PC-3 (cell line): ENCODE results near the gene PDPN. TPM values are rescaled to one million over a fixed set of nuclear protein-coding genes. Genes with fewer than 3 reads are reported as not detected.

ENCODE experiments used
- ATAC-seq: fragments of 200-7000 bp; cut with Tn5 transposase; 2 replicates; pipeline ENCODE4 v1.9.1; 2020; ENCODE audit warnings: mild to moderate bottlenecking, moderate library complexity
- BruUV-seq: library from RNA; stranded (reverse); fragments of 400-500 nt; replicated peaks from 2 replicates; lab custom pipeline; 2021; lab: Mats Ljungman, UMichigan
- CTCF ChIA-PET: fragments of 300-600 bp; sonication (Branson Sonifier 250); formaldehyde crosslinking; loops from one replicate; lab custom pipeline; 2022; ENCODE audit warnings: antibody characterized with exemption; lab: Charles Lee
- POLR2A ChIA-PET: fragments of 300-600 bp; sonication (Branson Sonifier 250); formaldehyde crosslinking; loops from one replicate; lab custom pipeline; 2022; ENCODE audit warnings: antibody characterized with exemption; ENCODE audit not compliant: unreplicated experiment; lab: Charles Lee
- DNase-seq: peaks from one replicate; pipeline ENCODE4 v3.0.0-alpha.2; 2015
- H2AFZ ChIP-seq: fragments of 300-600 bp; sonication (generic); 2 replicates; pipeline ENCODE4 v1.6.0; 2016; ENCODE audit warnings: antibody characterized with exemption, low read length
- H3F3A ChIP-seq: fragments of 300-600 bp; sonication (generic); one replicate; pipeline ENCODE4 v1.6.0; 2017; ENCODE audit warnings: antibody characterized with exemption, low read length, control low read depth, mild to moderate bottlenecking; ENCODE audit not compliant: unreplicated experiment
- H3K27ac ChIP-seq: fragments of 300-600 bp; sonication (generic); 2 replicates; pipeline ENCODE4 v1.5.1; 2016; ENCODE audit warnings: mild to moderate bottlenecking, low read length
- H3K27me3 ChIP-seq: fragments of 300-600 bp; sonication (generic); 2 replicates; pipeline ENCODE4 v1.6.1; 2016; ENCODE audit warnings: low read length, mixed read lengths
- H3K36me3 ChIP-seq: fragments of 300-600 bp; sonication (generic); 2 replicates; pipeline ENCODE4 v1.6.1; 2016; ENCODE audit warnings: low read depth, mixed run types, low read length, mixed read lengths
- H3K4me1 ChIP-seq: fragments of 300-600 bp; sonication (generic); 2 replicates; pipeline ENCODE4 v1.5.1; 2016; ENCODE audit warnings: low read length; ENCODE audit not compliant: insufficient read depth
- H3K4me2 ChIP-seq: fragments of 300-600 bp; sonication (generic); 2 replicates; pipeline ENCODE4 v1.6.0; 2016; ENCODE audit warnings: low read length
- H3K4me3 ChIP-seq: fragments of 300-600 bp; sonication (generic); 2 replicates; pipeline ENCODE4 v1.5.1; 2016; ENCODE audit warnings: mild to moderate bottlenecking, low read length, mixed read lengths
- H3K79me2 ChIP-seq: fragments of 300-600 bp; sonication (generic); 2 replicates; pipeline ENCODE4 v1.6.1; 2017; ENCODE audit warnings: low read length, mixed read lengths
- H3K9ac ChIP-seq: fragments of 300-600 bp; sonication (generic); 2 replicates; pipeline ENCODE4 v1.6.0; 2016; ENCODE audit warnings: mild to moderate bottlenecking, low read length
- H3K9me2 ChIP-seq: fragments of 300-600 bp; sonication (generic); replicated peaks from 2 replicates; pipeline ENCODE4 v1.6.1; 2016; ENCODE audit warnings: mixed run types, low read length, mixed read lengths
- H3K9me3 ChIP-seq: fragments of 300-600 bp; sonication (generic); 2 replicates; pipeline ENCODE4 v1.6.1; 2016; ENCODE audit warnings: low read length, mixed read lengths
- H4K20me1 ChIP-seq: fragments of 300-600 bp; sonication (generic); 2 replicates; pipeline ENCODE4 v1.6.1; 2016; ENCODE audit warnings: low read length, mixed read lengths
- EZH2 ChIP-seq: fragments of 300-600 bp; sonication (generic); IDR thresholded peaks from one replicate; pipeline ENCODE4 v1.6.1; 2017; ENCODE audit warnings: antibody characterized with exemption, mild to moderate bottlenecking, low read length; ENCODE audit not compliant: unreplicated experiment
- EZH2phosphoT487 ChIP-seq: fragments of 300-600 bp; sonication (generic); IDR thresholded peaks from 2 replicates; pipeline ENCODE4 v1.6.1; 2018; ENCODE audit warnings: mild to moderate bottlenecking, antibody characterized with exemption, low read length, borderline replicate concordance
- intact Hi-C: fragments of 100-400 bp; cut with micrococcal nuclease; formaldehyde crosslinking; loops from 2 replicates; pipeline ENCODE4 v1.9.0; 2023
- total RNA-seq: library from RNA; depleted of rRNA; stranded (reverse); fragments of >200 nt; gene quantifications from 2 replicates; pipeline ENCODE4 v1.2.3, GENCODE V29; 2014
- TF ChIP-seq, protein P1 (sequence below): fragments of 300-600 bp; sonication (generic); conservative IDR thresholded peaks from 2 replicates; pipeline ENCODE4 v1.5.1; 2017; ENCODE audit warnings: antibody characterized with exemption, low read depth, mild to moderate bottlenecking, low read length

Gene PDPN
- total RNA-seq, 1 experiment from 2014 or later, result 0.47 TPM

DNA sequence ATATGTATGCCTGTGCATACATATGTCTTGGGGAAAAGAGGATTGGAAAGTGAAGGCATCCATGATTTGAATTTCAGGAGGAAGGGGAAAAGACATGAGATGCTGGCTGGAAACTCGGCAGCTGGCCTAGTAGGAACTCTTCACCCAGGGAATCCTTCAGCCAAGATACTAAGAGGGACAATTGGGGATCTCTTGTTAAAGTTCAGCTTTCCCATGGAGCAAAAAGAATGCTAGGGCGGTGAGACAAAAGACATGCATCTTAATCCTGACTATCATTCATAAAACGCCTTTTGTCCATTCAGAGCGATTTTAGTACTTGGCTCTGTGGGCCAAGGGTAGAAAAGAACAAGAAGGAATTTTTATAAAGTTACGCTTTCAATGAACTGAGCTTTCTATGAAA, 20.5 kb downstream of the PDPN start:
- no peaks in the 10 kb centered on the region for H4K20me1 ChIP-seq

DNA sequence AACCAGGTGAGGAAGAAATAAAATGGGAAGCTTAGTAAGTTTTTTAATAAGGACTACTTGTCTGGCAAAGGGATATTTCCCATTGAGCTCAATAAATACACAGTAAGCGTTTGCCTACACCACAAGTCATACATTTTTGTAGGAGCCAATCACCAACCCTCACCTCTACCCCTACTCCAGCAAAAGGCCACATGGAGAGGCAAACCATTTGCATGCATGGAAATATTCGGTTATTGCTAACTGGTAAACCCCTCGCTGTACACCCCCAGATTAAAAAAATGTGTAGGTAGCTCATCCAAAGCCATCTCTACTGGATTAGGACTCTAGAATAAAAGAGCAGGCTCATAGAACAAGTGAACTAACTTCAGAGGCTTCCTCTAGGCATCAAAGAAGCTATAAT, 21.1 kb downstream of the PDPN start:
- intact Hi-C loops, result no loop called here
- Histone ChIP-seq H3K79me2 (no peaks in the 10 kb centered on the region), H2AFZ (no peak overlapping the region), H3K4me3 (no peak overlapping the region), H4K20me1 (no peaks in the 10 kb centered on the region), H3K36me3 (no peaks in the 10 kb centered on the region), H3F3A (no peaks in the 10 kb centered on the region), H3K27me3 (no peaks in the 10 kb centered on the region), H3K4me1 (peaks cover 36% of the 10 kb centered on the region), H3K9me2 (no peaks in the 10 kb centered on the region), H3K9me3 (no peaks in the 10 kb centered on the region), H3K27ac (peak overlapping the region; percentile 73), H3K4me2 (peak overlapping the region; percentile 29), H3K9ac (no peak overlapping the region; the same call in 1 of the 2 replicates)
- TF ChIP-seq, protein P1, sequence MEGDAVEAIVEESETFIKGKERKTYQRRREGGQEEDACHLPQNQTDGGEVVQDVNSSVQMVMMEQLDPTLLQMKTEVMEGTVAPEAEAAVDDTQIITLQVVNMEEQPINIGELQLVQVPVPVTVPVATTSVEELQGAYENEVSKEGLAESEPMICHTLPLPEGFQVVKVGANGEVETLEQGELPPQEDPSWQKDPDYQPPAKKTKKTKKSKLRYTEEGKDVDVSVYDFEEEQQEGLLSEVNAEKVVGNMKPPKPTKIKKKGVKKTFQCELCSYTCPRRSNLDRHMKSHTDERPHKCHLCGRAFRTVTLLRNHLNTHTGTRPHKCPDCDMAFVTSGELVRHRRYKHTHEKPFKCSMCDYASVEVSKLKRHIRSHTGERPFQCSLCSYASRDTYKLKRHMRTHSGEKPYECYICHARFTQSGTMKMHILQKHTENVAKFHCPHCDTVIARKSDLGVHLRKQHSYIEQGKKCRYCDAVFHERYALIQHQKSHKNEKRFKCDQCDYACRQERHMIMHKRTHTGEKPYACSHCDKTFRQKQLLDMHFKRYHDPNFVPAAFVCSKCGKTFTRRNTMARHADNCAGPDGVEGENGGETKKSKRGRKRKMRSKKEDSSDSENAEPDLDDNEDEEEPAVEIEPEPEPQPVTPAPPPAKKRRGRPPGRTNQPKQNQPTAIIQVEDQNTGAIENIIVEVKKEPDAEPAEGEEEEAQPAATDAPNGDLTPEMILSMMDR, result no peak
- TF ChIP-seq EZH2phosphoT487 (no peak), EZH2 (no peak)
- no TSS peak for BruUV-seq
- peak; percentile 18 for DNase-seq
- ATAC-seq, result no peak
- ChIA-PET CTCF (no interaction called here), POLR2A (no interaction called here)

More for the DNA sequence above, 20.5 kb downstream of the PDPN start:
- H3K27ac ChIP-seq, result peak overlapping the region; percentile 73
- H3K27me3 ChIP-seq, result no peaks in the 10 kb centered on the region
- no peaks in the 10 kb centered on the region for H3K9me3 ChIP-seq
- H3F3A ChIP-seq, result no peaks in the 10 kb centered on the region
- H3K4me2 ChIP-seq, result peak overlapping the region; percentile 29; the same call in 1 of the 2 replicates
- no peak for ATAC-seq
- no peak overlapping the region for H3K9ac ChIP-seq
- intact Hi-C loops, result no loop called here
- ChIA-PET POLR2A (no interaction called here), CTCF (no interaction called here)
- DNase-seq, result no peak
- TF ChIP-seq EZH2, result no peak
- TF ChIP-seq EZH2phosphoT487, result no peak
- TF ChIP-seq, protein P1, result no peak
- H2AFZ ChIP-seq, result no peak overlapping the region
- no TSS peak for BruUV-seq
- H3K36me3 ChIP-seq, result no peaks in the 10 kb centered on the region
- no peaks in the 10 kb centered on the region for H3K79me2 ChIP-seq
- no peak overlapping the region for H3K4me3 ChIP-seq
- H3K4me1 ChIP-seq, result peaks cover 41% of the 10 kb centered on the region
- no peaks in the 10 kb centered on the region for H3K9me2 ChIP-seq

DNA sequence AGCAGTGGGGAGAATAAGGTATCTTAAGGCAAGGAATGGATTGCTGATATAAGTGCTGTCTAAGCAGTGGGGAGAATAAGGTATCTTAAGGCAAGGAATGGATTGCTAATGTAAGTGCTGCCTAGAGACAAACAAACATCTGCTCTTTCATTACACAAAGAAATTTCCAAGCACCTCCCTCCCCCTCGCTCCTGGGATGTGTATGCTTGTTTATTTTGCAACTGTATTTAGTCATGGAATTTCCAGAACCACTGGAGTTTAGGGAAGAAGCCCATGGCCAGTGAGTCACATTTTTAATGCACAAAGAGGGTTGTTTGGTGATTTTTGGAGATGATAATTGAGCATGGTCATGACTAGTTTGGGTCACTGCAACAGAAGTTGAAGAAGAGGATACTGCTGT, 21.5 kb downstream of the PDPN start:
- DNase-seq, result peak; percentile 90
- intact Hi-C loops, result no loop called here
- TF ChIP-seq EZH2, result no peak
- TF ChIP-seq EZH2phosphoT487, result no peak
- TF ChIP-seq, protein P1, result no peak
- peaks cover 32% of the 10 kb centered on the region for H3K4me1 ChIP-seq
- no peaks in the 10 kb centered on the region for H3K9me3 ChIP-seq
- H4K20me1 ChIP-seq, result no peaks in the 10 kb centered on the region
- no peaks in the 10 kb centered on the region for H3K9me2 ChIP-seq
- POLR2A ChIA-PET, result no interaction called here
- no peaks in the 10 kb centered on the region for H3K36me3 ChIP-seq
- H3K79me2 ChIP-seq, result no peaks in the 10 kb centered on the region
- no TSS peak for BruUV-seq
- CTCF ChIA-PET, result no interaction called here
- H3F3A ChIP-seq, result no peaks in the 10 kb centered on the region
- no peak overlapping the region for H3K4me3 ChIP-seq
- H2AFZ ChIP-seq, result no peak overlapping the region
- H3K27ac ChIP-seq, result peak overlapping the region; percentile 74
- no peak overlapping the region; the same call in 1 of the 2 replicates for H3K9ac ChIP-seq
- peak overlapping the region; percentile 29 for H3K4me2 ChIP-seq
- H3K27me3 ChIP-seq, result no peaks in the 10 kb centered on the region
- ATAC-seq, result peak; percentile 83
